GM21360 (cell line): Measurements from ENCODE around the gene RCE1.

Experiments used
- ATAC-seq: cut with Tn5 transposase; IDR thresholded peaks from one replicate; pipeline ENCODE4 v1.9.1; 2021; ENCODE audit warnings: mild to moderate bottlenecking, moderate library complexity; ENCODE audit not compliant: unreplicated experiment

RCE1 gene

DNA sequence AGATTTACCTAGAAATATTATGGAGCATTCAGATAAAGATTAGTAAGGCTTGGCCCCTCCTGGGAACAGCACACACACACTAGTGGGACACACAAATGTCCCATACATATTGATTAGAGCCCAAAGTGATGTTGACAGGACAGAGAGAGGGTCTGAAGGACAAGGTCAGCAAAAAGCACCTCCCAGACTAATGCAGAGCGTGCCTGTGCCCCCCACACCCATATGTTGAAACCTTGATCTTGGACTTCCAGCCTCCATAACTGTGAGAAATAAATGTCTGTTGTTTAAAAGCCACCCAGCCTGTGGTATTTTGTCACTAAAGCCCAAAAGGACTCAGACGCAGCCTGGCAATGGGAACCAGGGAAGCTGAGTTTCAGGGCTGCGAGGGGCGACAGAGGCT is 41.2 kb downstream of the RCE1 start:
- no peak for ATAC-seq

- ATAC-seq = no peak
Measured at GRCh38 chr11:66885469-66885868, 42.2 kb downstream of the RCE1 start.

DNA sequence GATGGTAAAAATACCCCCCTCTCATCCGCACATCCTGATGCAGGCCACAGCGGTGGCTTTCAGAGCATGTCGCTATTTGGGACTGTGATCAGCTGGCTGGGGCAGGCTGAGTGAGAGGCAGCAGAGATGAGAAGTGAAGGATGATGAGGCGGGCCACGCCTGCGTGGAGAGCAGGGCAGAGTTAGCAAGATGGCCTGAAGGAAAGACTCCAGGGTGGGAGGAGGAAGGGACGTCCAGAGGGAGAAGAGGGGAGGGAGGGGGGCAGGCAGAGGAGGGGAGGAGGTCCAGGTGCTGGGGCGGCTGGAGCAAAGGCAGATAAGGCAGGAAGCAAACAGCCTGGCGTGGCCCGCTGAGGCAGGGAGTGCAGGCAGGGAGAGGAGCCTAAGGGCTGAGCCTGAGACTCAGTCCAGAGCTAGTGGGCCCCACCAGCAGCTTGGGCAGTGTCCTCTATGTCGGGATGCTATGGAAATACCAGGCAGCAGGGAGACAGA is 42.8 kb downstream of the RCE1 start:
- no peak for ATAC-seq

- ATAC-seq = no peak
Measured at GRCh38 chr11:66886671-66887221, 43.5 kb downstream of the RCE1 start.

GRCh38 chr11:66887526-66887925 is 44.3 kb downstream of the RCE1 start:
- no peak for ATAC-seq

GRCh38 chr11:66888282-66888681 is 45.0 kb downstream of the RCE1 start:
- no peak for ATAC-seq

GRCh38 chr11:66889960-66890359 is 46.7 kb downstream of the RCE1 start:
- no peak for ATAC-seq

DNA sequence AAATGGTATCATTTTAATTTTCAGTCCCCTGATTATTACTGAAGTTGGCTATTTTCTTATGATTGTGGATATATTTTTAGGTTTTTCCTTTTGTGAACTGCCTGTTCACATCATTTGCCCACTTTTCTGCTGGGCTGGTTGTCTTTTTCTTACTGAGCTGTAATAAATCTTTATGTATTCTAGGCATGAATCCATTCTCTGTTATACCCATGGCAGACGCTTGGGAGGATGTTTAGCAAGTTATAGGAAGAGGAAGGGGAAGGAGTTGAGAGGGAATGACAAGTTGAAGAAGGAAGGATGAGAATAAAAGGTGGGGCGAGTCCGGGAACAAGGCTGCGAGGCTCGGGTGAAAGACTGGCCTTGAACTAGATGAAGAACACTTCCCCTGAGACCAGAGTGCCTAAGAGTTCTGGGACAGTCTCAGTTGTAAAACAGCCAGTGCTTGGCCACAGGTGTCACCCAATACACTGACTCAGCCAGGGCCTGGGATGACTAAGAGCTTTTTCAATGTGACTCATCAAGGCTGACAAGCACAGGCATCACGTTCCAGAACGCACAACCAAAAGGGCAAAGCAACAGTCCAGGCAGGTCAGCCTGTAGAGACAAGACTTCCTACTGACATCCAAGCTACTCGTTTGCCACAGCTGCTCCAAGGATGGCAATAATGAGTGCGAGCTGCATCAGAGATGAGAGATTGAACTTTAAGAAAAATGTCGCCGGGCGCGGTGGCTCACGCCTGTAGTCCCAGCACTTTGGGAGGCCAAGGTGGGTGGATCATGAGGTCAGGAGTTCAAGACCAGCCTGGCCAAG is 48.8 kb downstream of the RCE1 start:
- peak; percentile 90 for ATAC-seq

GRCh38 chr11:66892911-66893310 is 49.7 kb downstream of the RCE1 start:
- ATAC-seq = no peak

GRCh38 chr11:66894141-66894540 is 50.9 kb downstream of the RCE1 start:
- ATAC-seq = no peak
